ENCODE measurements around the gene WWOX.

The WWOX gene

GRCh38 chr16:78147911-78148401 lies 48.5 kb downstream of the WWOX start:
- no peak for DNase-seq

- no peak for DNase-seq
These were observed 50.8 kb downstream of the WWOX start for GRCh38 chr16:78150233-78150632.

GRCh38 chr16:78154729-78155461 lies 55.4 kb downstream of the WWOX start:
- no peak for DNase-seq

- no peak for DNase-seq
These were observed 56.4 kb downstream of the WWOX start for GRCh38 chr16:78155791-78156345.

GRCh38 chr16:78161023-78161729 lies 61.7 kb downstream of the WWOX start:
- no peak for DNase-seq

- no peak for DNase-seq
These were observed 64.6 kb downstream of the WWOX start for GRCh38 chr16:78163772-78164670.

- DNase-seq = no peak
These were observed 71.1 kb downstream of the WWOX start for GRCh38 chr16:78170494-78170933.

GRCh38 chr16:78175287-78175686 lies 75.8 kb downstream of the WWOX start:
- DNase-seq = no peak

- DNase-seq = no peak
These were observed 77.0 kb downstream of the WWOX start for GRCh38 chr16:78176435-78176834.

GRCh38 chr16:78177218-78177617 lies 77.8 kb downstream of the WWOX start:
- no peak for DNase-seq

- no peak for DNase-seq
These were observed 78.5 kb downstream of the WWOX start for GRCh38 chr16:78177987-78178386.

- no peak for DNase-seq
These were observed 80.2 kb downstream of the WWOX start for GRCh38 chr16:78179666-78180065.

- DNase-seq = no peak
These were observed 80.9 kb downstream of the WWOX start for GRCh38 chr16:78180349-78180748.

GRCh38 chr16:78183437-78184237 lies 84.2 kb downstream of the WWOX start:
- DNase-seq = no peak

GRCh38 chr16:78184238-78185183 lies 85.1 kb downstream of the WWOX start:
- DNase-seq = no peak

- DNase-seq = no peak
These were observed 89.7 kb downstream of the WWOX start for GRCh38 chr16:78189121-78189520.

- no peak for DNase-seq
These were observed 93.5 kb downstream of the WWOX start for GRCh38 chr16:78192734-78193488.

GRCh38 chr16:78194948-78195347 lies 95.5 kb downstream of the WWOX start:
- no peak for DNase-seq

GRCh38 chr16:78195797-78196196 lies 96.3 kb downstream of the WWOX start:
- DNase-seq = no peak

GRCh38 chr16:78196502-78196901 lies 97.0 kb downstream of the WWOX start:
- no peak for DNase-seq

Measured in effector CD4-positive, alpha-beta T cell (primary cell).